HepG2 (cell line): ENCODE results near the gene PIK3R5. TPM values are rescaled to one million over a fixed set of nuclear protein-coding genes. Genes with fewer than 3 reads are reported as not detected.

Experiments
- ATAC-seq: fragments of 200-7000 bp; cut with Tn5 transposase; 3 replicates; pipeline ENCODE4 v1.9.1; 2020; ENCODE audit warnings: mild to moderate bottlenecking, moderate library complexity
- BruUV-seq: library from RNA; stranded (reverse); fragments of 400-500 nt; replicated peaks from 2 replicates; lab custom pipeline; 2021; lab: Mats Ljungman, UMichigan
- CTCF ChIA-PET: fragments of 300-600 bp; formaldehyde crosslinking; extraction: SDS; loops from one replicate; lab custom pipeline; 2021; ENCODE audit warnings: low total read pairs, inconsistent platforms, low intra/inter-chr PET ratio; lab: Yijun Ruan, JAX
- POLR2A ChIA-PET: fragments of 350-600 bp; sonication (Branson Sonifier 250); formaldehyde crosslinking; loops from one replicate; lab custom pipeline; 2020; ENCODE audit warnings: antibody characterized with exemption, inconsistent platforms; lab: Yijun Ruan, JAX
- DNase-seq: peaks from one replicate; pipeline ENCODE4 v3.0.0-alpha.2; 2015; ENCODE audit warnings: low spot score
- FAIRE-seq: peaks from 3 replicates; lab custom pipeline; 2011; peaks lifted over from hg19 to GRCh38; lab: Jason Lieb, UNC
- H2AFZ ChIP-seq: one replicate; pipeline ENCODE4 v1.6.1; 2011; ENCODE audit warnings: low read length, inconsistent platforms
- H3K27ac ChIP-seq: fragments of 300-600 bp; 3 replicates; pipeline ENCODE4 v1.8.0; 2011; ENCODE audit warnings: mixed run types, mild to moderate bottlenecking, mixed read lengths, low read length, inconsistent platforms; ENCODE audit not compliant: insufficient read depth; ENCODE audit errors: extremely low read length
- H3K27me3 ChIP-seq, 2 experiments: fragments of 200-600 bp in 1 of 2; 2 replicates in 1 of 2; 3 replicates in 1 of 2; pipeline versions ENCODE4 v1.6.0 to v1.8.0; 2011; ENCODE audit warnings: low read length in 2 of 2, mild to moderate bottlenecking in 2 of 2, moderate library complexity in 2 of 2, inconsistent platforms in 1 of 2; ENCODE audit not compliant: insufficient read depth in 2 of 2, control insufficient read depth in 1 of 2
- H3K36me3 ChIP-seq, 2 experiments: fragments of 200-600 bp in 1 of 2; replicated peaks in 1 of 2; 2 replicates in 1 of 2; 3 replicates in 1 of 2; pipeline versions ENCODE4 v1.5.1 to v1.8.0; 2011; ENCODE audit warnings: low read length in 2 of 2, inconsistent platforms in 1 of 2; ENCODE audit not compliant: insufficient read depth in 2 of 2, control insufficient read depth in 1 of 2
- H3K4me1 ChIP-seq: 2 replicates; pipeline ENCODE4 v1.5.1; 2012; ENCODE audit warnings: low read length, inconsistent platforms; ENCODE audit not compliant: insufficient read depth
- H3K4me2 ChIP-seq: 2 replicates; pipeline ENCODE4 v1.6.0; 2011; ENCODE audit warnings: low read depth, low read length, inconsistent platforms
- H3K4me3 ChIP-seq, 3 experiments: fragments of 200-600 bp in 1 of 3; sonication (generic), shearing (Covaris generic) in 1 of 3; replicated peaks in 1 of 3; 2 replicates each; pipeline ENCODE4 v1.5.1; 2011 to 2016; ENCODE audit warnings: low read length in 3 of 3, inconsistent platforms in 2 of 3, low read depth in 2 of 3, mild to moderate bottlenecking in 2 of 3, control low read depth in 1 of 3, mixed read lengths in 1 of 3; ENCODE audit not compliant: insufficient read depth in 1 of 3
- H3K79me2 ChIP-seq: one replicate; pipeline ENCODE4 v1.6.1; 2011; ENCODE audit warnings: low read length, inconsistent platforms; ENCODE audit not compliant: insufficient read depth
- H3K9ac ChIP-seq: 2 replicates; pipeline ENCODE4 v1.6.0; 2011; ENCODE audit warnings: mild to moderate bottlenecking, low read depth, low read length, inconsistent platforms; ENCODE audit not compliant: insufficient read depth
- H3K9me3 ChIP-seq: 2 replicates; pipeline ENCODE4 v1.5.1; 2012; ENCODE audit warnings: mild to moderate bottlenecking, low read length
- H4K20me1 ChIP-seq: 2 replicates; pipeline ENCODE4 v1.6.0; 2011; ENCODE audit warnings: inconsistent platforms, mild to moderate bottlenecking, low read length, moderate library complexity; ENCODE audit not compliant: insufficient read depth
- CCAR2 ChIP-seq: fragments of 200-400 bp; formaldehyde crosslinking; optimal IDR thresholded peaks from 2 replicates; pipeline ENCODE3; 2018; ENCODE audit warnings: low read depth, mild to moderate bottlenecking, low read length, moderate library complexity
- FOXP1 ChIP-seq, 2 experiments: fragments of 450-650 bp in 1 of 2; IDR thresholded peaks; 2 replicates each; pipeline ENCODE4 v1.6.1; 2017 to 2018; ENCODE audit warnings: antibody characterized with exemption in 1 of 2
- RBM22 ChIP-seq: fragments of 200-400 bp; formaldehyde crosslinking; optimal IDR thresholded peaks from 2 replicates; pipeline ENCODE3; 2017; ENCODE audit warnings: mild to moderate bottlenecking, low read length, moderate library complexity
- SETDB1 ChIP-seq: sonication (generic); formaldehyde crosslinking; IDR thresholded peaks from 2 replicates; pipeline ENCODE4 v1.5.1; 2020; ENCODE audit warnings: missing genetic modification reagents, mild to moderate bottlenecking, borderline replicate concordance
- SIN3A ChIP-seq: IDR thresholded peaks from 2 replicates; pipeline ENCODE4 v1.6.1; 2011; ENCODE audit warnings: low read depth, mild to moderate bottlenecking, control low read depth, low read length, borderline replicate concordance
- SYNCRIP ChIP-seq: fragments of 200-400 bp; formaldehyde crosslinking; IDR thresholded peaks from 2 replicates; pipeline ENCODE4 v1.6.1; 2018; ENCODE audit warnings: mild to moderate bottlenecking, low read depth, low read length; ENCODE audit not compliant: insufficient read depth
- THAP11 ChIP-seq: IDR thresholded peaks from 2 replicates; pipeline ENCODE4 v1.6.1; 2016; ENCODE audit warnings: missing biosample characterization, missing genetic modification reagents
- ZNF772 ChIP-seq: sonication (generic); formaldehyde crosslinking; IDR thresholded peaks from 2 replicates; pipeline ENCODE4 v1.5.0; 2020; ENCODE audit warnings: mild to moderate bottlenecking, missing genetic modification reagents
- WGBS: methylation state at CpG from one replicate; pipeline ENCODE4 v1.1.6; 2017; ENCODE audit warnings: low lambda C conversion rate; 5-methylcytosine and 5-hydroxymethylcytosine counted together
- in situ Hi-C: cut with HindIII; loops from 2 replicates; pipeline ENCODE4 v1.10.0; 2017; ENCODE audit warnings: low pct_unique_long_range_greater_than_20kb; ENCODE audit not compliant: extremely low pct_ligation_motif_present
- intact Hi-C: fragments of 100-400 bp; cut with micrococcal nuclease; formaldehyde crosslinking; loops from one replicate; pipeline ENCODE4 v1.10.0; 2022; ENCODE audit not compliant: unreplicated experiment
- polyA plus RNA-seq, 8 experiments: library from polyadenylated mRNA; depleted of rRNA in 3 of 8; stranded (reverse) in 7 of 8; unstranded in 1 of 8; fragments of >200 nt; fragmentation: Illumina TruSeq in 4 of 8; extraction: Trizol in 4 of 8; gene quantifications; 2 replicates each; pipeline versions ENCODE4 v1.2.1 to v1.2.3, GENCODE V29; 2011 to 2016; ENCODE audit warnings: low read depth in 4 of 8, missing spikeins in 1 of 8, mixed read lengths in 1 of 8; ENCODE audit not compliant: insufficient read depth in 1 of 8
- total RNA-seq, 5 experiments: library from RNA; depleted of rRNA; stranded (reverse); fragments of >200 nt; fragmentation: Illumina TruSeq; extraction: Trizol; gene quantifications; 2 replicates each; pipeline ENCODE4 v1.2.3, GENCODE V29; 2016; ENCODE audit warnings: low read depth in 1 of 5
- TF ChIP-seq, protein P1 (sequence below): sonication (generic); formaldehyde crosslinking; IDR thresholded peaks from 2 replicates; pipeline ENCODE4 v1.5.0; 2020; ENCODE audit warnings: mild to moderate bottlenecking, low read depth, missing genetic modification reagents, borderline replicate concordance
- TF ChIP-seq, protein P2 (sequence below): sonication (generic); formaldehyde crosslinking; IDR thresholded peaks from 2 replicates; pipeline ENCODE4 v1.4.0; 2020; ENCODE audit warnings: missing genetic modification reagents, mild to moderate bottlenecking, borderline replicate concordance
- TF ChIP-seq, protein P3 (sequence below): sonication (generic); formaldehyde crosslinking; IDR thresholded peaks from 2 replicates; pipeline ENCODE4 v1.5.0; 2020; ENCODE audit warnings: mild to moderate bottlenecking, missing genetic modification reagents, borderline replicate concordance

PIK3R5 gene
- total and polyA plus RNA-seq, 2 of the 13 experiments (the other 11 are each of a cell fraction or from before 2014, with no cell fraction given), result not detected

DNA sequence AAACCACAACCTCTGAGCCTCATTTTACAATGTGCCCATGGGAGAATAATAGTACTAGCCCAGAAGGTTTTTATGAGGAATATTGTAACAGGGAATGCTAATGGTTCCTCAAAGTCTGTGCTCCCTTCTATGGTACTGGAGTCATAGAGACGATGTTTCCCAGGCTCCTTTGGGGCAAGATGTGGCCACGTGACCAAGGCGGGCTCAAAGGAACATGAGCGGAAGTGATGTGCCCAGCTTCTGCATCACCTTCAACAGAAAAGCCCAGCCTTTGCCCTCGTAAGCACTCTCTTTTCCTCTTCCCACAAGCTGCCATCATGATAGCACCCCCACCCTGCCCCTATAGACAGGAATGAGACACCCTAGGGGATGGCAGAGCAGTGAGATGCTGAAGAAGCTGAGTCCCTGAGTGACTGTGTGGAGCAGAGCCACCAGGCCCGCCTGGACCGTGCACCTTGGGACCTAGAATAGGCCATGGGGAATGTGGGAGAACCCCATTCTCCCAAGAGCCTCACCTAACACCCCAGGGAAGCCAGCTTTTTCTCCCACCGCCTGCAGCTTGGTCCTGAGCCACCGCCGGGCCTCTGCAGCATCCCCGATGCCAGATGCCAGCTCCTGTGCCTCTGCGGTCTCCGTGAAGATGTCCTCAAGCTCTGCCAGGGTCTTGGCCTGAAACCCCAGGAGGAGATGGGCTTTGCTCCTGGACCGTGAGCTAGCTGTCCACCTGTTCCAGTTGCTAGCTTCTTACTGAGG, 75.9 kb downstream of the PIK3R5 start:
- H2AFZ ChIP-seq, result no peak overlapping the region
- ChIA-PET CTCF (no interaction called here), POLR2A (no interaction called here)
- DNase-seq, result no peak
- no peaks in the 10 kb centered on the region for H3K9me3 ChIP-seq
- no peak overlapping the region for H3K27ac ChIP-seq
- H3K4me2 ChIP-seq, result no peak overlapping the region
- no peak for ATAC-seq
- in situ Hi-C loops (no loop called here), intact Hi-C loops (no loop called here)
- H3K27me3 ChIP-seq, result peaks cover 7 to 33% of the 10 kb centered on the region in 2 experiments; a peak in 4 of 5 replicates
- no peaks in the 10 kb centered on the region for H3K4me1 ChIP-seq
- BruUV-seq, result no TSS peak
- no peak overlapping the region for H3K4me3 ChIP-seq
- no peak for FAIRE-seq
- no peak overlapping the region for H3K9ac ChIP-seq
- no peaks in the 10 kb centered on the region for H4K20me1 ChIP-seq
- H3K79me2 ChIP-seq, result no peaks in the 10 kb centered on the region
- whole genome bisulfite sequencing, result 45% methylated on average over 8 of the region's 14 CpGs
- no peaks in the 10 kb centered on the region for H3K36me3 ChIP-seq
- TF ChIP-seq SIN3A (no peak), SYNCRIP (no peak), SETDB1 (CRISPR knock-in tag) (no peak), FOXP1 (IDR thresholded peaks at IDR 0.05) (no peak), FOXP1 (CRISPR knock-in tag; IDR thresholded peaks at IDR 0.05) (no peak), CCAR2 (no peak), ZNF772 (CRISPR knock-in tag) (no peak), THAP11 (CRISPR knock-in tag) (no peak), RBM22 (no peak)
- TF ChIP-seq, protein P1, sequence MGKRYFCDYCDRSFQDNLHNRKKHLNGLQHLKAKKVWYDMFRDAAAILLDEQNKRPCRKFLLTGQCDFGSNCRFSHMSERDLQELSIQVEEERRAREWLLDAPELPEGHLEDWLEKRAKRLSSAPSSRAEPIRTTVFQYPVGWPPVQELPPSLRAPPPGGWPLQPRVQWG (CRISPR knock-in tag), result no peak
- TF ChIP-seq, protein P2, sequence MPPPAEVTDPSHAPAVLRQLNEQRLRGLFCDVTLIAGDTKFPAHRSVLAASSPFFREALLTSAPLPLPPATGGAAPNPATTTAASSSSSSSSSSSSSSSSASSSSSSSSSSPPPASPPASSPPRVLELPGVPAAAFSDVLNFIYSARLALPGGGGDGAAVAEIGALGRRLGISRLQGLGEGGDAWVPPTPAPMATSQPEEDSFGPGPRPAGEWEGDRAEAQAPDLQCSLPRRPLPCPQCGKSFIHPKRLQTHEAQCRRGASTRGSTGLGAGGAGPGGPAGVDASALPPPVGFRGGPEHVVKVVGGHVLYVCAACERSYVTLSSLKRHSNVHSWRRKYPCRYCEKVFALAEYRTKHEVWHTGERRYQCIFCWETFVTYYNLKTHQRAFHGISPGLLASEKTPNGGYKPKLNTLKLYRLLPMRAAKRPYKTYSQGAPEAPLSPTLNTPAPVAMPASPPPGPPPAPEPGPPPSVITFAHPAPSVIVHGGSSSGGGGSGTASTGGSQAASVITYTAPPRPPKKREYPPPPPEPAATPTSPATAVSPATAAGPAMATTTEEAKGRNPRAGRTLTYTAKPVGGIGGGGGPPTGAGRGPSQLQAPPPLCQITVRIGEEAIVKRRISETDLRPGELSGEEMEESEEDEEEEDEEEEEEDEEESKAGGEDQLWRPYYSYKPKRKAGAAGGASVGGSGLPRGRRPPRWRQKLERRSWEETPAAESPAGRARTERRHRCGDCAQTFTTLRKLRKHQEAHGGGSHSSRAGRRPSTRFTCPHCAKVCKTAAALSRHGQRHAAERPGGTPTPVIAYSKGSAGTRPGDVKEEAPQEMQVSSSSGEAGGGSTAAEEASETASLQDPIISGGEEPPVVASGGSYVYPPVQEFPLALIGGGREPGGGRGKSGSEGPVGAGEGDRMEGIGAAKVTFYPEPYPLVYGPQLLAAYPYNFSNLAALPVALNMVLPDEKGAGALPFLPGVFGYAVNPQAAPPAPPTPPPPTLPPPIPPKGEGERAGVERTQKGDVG (CRISPR knock-in tag), result no peak
- TF ChIP-seq, protein P3, sequence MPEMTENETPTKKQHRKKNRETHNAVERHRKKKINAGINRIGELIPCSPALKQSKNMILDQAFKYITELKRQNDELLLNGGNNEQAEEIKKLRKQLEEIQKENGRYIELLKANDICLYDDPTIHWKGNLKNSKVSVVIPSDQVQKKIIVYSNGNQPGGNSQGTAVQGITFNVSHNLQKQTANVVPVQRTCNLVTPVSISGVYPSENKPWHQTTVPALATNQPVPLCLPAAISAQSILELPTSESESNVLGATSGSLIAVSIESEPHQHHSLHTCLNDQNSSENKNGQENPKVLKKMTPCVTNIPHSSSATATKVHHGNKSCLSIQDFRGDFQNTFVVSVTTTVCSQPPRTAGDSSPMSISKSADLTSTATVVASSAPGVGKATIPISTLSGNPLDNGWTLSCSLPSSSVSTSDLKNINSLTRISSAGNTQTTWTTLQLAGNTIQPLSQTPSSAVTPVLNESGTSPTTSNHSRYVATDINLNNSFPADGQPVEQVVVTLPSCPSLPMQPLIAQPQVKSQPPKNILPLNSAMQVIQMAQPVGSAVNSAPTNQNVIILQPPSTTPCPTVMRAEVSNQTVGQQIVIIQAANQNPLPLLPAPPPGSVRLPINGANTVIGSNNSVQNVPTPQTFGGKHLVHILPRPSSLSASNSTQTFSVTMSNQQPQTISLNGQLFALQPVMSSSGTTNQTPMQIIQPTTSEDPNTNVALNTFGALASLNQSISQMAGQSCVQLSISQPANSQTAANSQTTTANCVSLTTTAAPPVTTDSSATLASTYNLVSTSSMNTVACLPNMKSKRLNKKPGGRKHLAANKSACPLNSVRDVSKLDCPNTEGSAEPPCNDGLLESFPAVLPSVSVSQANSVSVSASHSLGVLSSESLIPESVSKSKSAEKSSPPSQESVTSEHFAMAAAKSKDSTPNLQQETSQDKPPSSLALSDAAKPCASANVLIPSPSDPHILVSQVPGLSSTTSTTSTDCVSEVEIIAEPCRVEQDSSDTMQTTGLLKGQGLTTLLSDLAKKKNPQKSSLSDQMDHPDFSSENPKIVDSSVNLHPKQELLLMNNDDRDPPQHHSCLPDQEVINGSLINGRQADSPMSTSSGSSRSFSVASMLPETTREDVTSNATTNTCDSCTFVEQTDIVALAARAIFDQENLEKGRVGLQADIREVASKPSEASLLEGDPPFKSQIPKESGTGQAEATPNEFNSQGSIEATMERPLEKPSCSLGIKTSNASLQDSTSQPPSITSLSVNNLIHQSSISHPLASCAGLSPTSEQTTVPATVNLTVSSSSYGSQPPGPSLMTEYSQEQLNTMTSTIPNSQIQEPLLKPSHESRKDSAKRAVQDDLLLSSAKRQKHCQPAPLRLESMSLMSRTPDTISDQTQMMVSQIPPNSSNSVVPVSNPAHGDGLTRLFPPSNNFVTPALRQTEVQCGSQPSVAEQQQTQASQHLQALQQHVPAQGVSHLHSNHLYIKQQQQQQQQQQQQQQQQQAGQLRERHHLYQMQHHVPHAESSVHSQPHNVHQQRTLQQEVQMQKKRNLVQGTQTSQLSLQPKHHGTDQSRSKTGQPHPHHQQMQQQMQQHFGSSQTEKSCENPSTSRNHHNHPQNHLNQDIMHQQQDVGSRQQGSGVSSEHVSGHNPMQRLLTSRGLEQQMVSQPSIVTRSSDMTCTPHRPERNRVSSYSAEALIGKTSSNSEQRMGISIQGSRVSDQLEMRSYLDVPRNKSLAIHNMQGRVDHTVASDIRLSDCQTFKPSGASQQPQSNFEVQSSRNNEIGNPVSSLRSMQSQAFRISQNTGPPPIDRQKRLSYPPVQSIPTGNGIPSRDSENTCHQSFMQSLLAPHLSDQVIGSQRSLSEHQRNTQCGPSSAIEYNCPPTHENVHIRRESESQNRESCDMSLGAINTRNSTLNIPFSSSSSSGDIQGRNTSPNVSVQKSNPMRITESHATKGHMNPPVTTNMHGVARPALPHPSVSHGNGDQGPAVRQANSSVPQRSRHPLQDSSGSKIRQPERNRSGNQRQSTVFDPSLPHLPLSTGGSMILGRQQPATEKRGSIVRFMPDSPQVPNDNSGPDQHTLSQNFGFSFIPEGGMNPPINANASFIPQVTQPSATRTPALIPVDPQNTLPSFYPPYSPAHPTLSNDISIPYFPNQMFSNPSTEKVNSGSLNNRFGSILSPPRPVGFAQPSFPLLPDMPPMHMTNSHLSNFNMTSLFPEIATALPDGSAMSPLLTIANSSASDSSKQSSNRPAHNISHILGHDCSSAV (CRISPR knock-in tag), result no peak
